ENCODE results near the gene AHSG. TPM values are rescaled to one million over a fixed set of nuclear protein-coding genes. Genes with fewer than 3 reads are reported as not detected.

AHSG gene
- total and polyA plus RNA-seq, 10 of the 15 experiments (the other 5 are each of a cell fraction or from before 2014, with no cell fraction given) = 0.06 to 0.90 (median 0.15) TPM; not detected in 7

- TF ChIP-seq, protein P1, sequence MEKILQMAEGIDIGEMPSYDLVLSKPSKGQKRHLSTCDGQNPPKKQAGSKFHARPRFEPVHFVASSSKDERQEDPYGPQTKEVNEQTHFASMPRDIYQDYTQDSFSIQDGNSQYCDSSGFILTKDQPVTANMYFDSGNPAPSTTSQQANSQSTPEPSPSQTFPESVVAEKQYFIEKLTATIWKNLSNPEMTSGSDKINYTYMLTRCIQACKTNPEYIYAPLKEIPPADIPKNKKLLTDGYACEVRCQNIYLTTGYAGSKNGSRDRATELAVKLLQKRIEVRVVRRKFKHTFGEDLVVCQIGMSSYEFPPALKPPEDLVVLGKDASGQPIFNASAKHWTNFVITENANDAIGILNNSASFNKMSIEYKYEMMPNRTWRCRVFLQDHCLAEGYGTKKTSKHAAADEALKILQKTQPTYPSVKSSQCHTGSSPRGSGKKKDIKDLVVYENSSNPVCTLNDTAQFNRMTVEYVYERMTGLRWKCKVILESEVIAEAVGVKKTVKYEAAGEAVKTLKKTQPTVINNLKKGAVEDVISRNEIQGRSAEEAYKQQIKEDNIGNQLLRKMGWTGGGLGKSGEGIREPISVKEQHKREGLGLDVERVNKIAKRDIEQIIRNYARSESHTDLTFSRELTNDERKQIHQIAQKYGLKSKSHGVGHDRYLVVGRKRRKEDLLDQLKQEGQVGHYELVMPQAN (conservative IDR thresholded peaks at IDR 0.05) = no peak
- TF ChIP-seq, protein P2, sequence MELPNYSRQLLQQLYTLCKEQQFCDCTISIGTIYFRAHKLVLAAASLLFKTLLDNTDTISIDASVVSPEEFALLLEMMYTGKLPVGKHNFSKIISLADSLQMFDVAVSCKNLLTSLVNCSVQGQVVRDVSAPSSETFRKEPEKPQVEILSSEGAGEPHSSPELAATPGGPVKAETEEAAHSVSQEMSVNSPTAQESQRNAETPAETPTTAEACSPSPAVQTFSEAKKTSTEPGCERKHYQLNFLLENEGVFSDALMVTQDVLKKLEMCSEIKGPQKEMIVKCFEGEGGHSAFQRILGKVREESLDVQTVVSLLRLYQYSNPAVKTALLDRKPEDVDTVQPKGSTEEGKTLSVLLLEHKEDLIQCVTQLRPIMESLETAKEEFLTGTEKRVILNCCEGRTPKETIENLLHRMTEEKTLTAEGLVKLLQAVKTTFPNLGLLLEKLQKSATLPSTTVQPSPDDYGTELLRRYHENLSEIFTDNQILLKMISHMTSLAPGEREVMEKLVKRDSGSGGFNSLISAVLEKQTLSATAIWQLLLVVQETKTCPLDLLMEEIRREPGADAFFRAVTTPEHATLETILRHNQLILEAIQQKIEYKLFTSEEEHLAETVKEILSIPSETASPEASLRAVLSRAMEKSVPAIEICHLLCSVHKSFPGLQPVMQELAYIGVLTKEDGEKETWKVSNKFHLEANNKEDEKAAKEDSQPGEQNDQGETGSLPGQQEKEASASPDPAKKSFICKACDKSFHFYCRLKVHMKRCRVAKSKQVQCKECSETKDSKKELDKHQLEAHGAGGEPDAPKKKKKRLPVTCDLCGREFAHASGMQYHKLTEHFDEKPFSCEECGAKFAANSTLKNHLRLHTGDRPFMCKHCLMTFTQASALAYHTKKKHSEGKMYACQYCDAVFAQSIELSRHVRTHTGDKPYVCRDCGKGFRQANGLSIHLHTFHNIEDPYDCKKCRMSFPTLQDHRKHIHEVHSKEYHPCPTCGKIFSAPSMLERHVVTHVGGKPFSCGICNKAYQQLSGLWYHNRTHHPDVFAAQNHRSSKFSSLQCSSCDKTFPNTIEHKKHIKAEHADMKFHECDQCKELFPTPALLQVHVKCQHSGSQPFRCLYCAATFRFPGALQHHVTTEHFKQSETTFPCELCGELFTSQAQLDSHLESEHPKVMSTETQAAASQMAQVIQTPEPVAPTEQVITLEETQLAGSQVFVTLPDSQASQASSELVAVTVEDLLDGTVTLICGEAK (IDR thresholded peaks at IDR 0.05; ENCODE audit: borderline replicate concordance) = no peak
- TF ChIP-seq SPI1 (IDR thresholded peaks at IDR 0.05; ENCODE audit: borderline replicate concordance, insufficient read depth, low read depth, low read length) (no peak), SMAD5 (IDR thresholded peaks at IDR 0.05; ENCODE audit: low read depth) (no peak)
Observed at GRCh38 chr3:186643493-186643892, 30.6 kb downstream of the AHSG start (continued).

DNA sequence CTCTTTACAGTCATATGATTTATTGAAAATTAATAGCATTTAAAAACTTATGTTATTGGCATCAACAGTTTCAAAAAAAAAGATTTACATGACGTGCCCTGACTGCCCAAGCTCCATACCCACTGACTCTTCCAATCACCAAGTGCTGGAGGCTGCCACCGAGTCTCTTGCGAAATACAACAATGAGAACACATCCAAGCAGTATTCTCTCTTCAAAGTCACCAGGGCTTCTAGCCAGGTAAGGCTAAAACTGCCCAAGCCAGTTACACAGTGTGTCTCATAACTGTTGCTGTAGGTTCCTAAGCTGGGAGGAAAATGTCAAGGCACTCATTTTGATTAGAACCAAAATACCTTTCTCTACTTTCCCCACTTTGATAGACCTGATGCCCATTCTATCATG is 31.8 kb downstream of the AHSG start:
- Histone ChIP-seq H3K9me3 (replicated peaks; ENCODE audit: control insufficient read depth, insufficient read depth, low read length) (no peaks in the 10 kb centered on the region), H3K79me2 (ENCODE audit: control insufficient read depth, insufficient read depth, low read length) (no peaks in the 10 kb centered on the region), H2AFZ (ENCODE audit: control insufficient read depth, low read depth, low read length) (no peak overlapping the region), H3K4me2 (ENCODE audit: control insufficient read depth, insufficient read depth) (no peak overlapping the region), H3K4me3 (no peak overlapping the region), H3K27ac (ENCODE audit: control insufficient read depth, insufficient read depth) (no peak overlapping the region), H3K9ac (ENCODE audit: control insufficient read depth, insufficient read depth, low read length) (no peak overlapping the region), H3K4me1 (ENCODE audit: control insufficient read depth, insufficient read depth, low read length) (no peaks in the 10 kb centered on the region), H4K20me1 (ENCODE audit: control insufficient read depth, insufficient read depth) (no peaks in the 10 kb centered on the region), H3K27me3 (replicated peaks in 1 of 2; ENCODE audit: control insufficient read depth in 2 of 2, insufficient read depth in 2 of 2, low read length in 1 of 2) (no peaks in the 10 kb centered on the region; a peak in 1 of 4 replicates), H3K36me3 (ENCODE audit: control insufficient read depth in 2 of 2, insufficient read depth in 2 of 2, low read length in 1 of 2) (no peaks in the 10 kb centered on the region)
- no TSS peak for BruUV-seq (replicated peaks)
- RAD21 ChIA-PET (ENCODE audit: unreplicated experiment) = no interaction called here
- SMC1A ChIA-PET (ENCODE audit: uncharacterized antibody, unreplicated experiment) = no interaction called here
- WGBS (ENCODE audit: insufficient coverage, insufficient replicate concordance, low lambda C conversion rate, missing lambda C conversion rate) = 58% methylated on average over 3 of the region's 3 CpGs
- POLR2A ChIA-PET = no interaction called here
- CTCF ChIA-PET = interaction anchor here (2.2 kb wide), 1 partner anchor 29 kb away, joined by 6 read pairs; no protein-coding TSS in a partner anchor
- intact Hi-C loops (cut with micrococcal nuclease; ENCODE audit: unreplicated experiment) = no loop called here
- no peak for ATAC-seq
- in situ Hi-C loops (cut with MboI) = no loop called here
- DNase-seq (ENCODE audit: low read depth, low spot score) = no peak
- FAIRE-seq = no peak
- TF ChIP-seq NR2C1 (IDR thresholded peaks at IDR 0.05) (no peak), MYC (IDR thresholded peaks at IDR 0.05; ENCODE audit: insufficient read depth, insufficient read length, insufficient replicate concordance, low read length, severe bottlenecking) (no peak), ZNF622 (IDR thresholded peaks at IDR 0.05) (no peak), BCL11A (IDR thresholded peaks at IDR 0.05; ENCODE audit: low read depth, low read length) (no peak), MXI1 (IDR thresholded peaks at IDR 0.05; ENCODE audit: low read depth, low read length) (no peak), JUND (IDR thresholded peaks at IDR 0.05; ENCODE audit: low read depth, low read length) (no peak), USF1 (IDR thresholded peaks at IDR 0.05; ENCODE audit: borderline replicate concordance, extremely low read length, insufficient read depth, low read depth, low read length) (no peak), CBX5 (IDR thresholded peaks at IDR 0.05; ENCODE audit: low read depth) (no peak), YY1 (IDR thresholded peaks at IDR 0.05; ENCODE audit: low read depth, low read length) (no peak), IKZF1 (conservative IDR thresholded peaks at IDR 0.05) (no peak), ZSCAN29 (IDR thresholded peaks at IDR 0.05) (no peak)
